Measurements from ENCODE around the gene NEK6.

Gene NEK6

GRCh38 chr9:124354346-124355038 lies 96.7 kb downstream of the NEK6 start:
- Histone ChIP-seq H3K36me3 (ENCODE audit: control insufficient read depth, insufficient read depth, low read length) (peaks cover 25% of the 10 kb centered on the region), H3K4me1 (ENCODE audit: control insufficient read depth, insufficient read depth, low read length) (no peaks in the 10 kb centered on the region), H3K4me3 (ENCODE audit: low read length) (no peak overlapping the region), H3K9ac (ENCODE audit: low read length) (no peak overlapping the region), H3K9me3 (ENCODE audit: control insufficient read depth, low read length) (no peaks in the 10 kb centered on the region), H3K27me3 (ENCODE audit: control insufficient read depth, insufficient read depth, low read length) (no peaks in the 10 kb centered on the region)

GRCh38 chr9:124355039-124355940 lies 97.5 kb downstream of the NEK6 start:
- H3K4me3 ChIP-seq (ENCODE audit: low read length): no peak overlapping the region
- H3K9me3 ChIP-seq (ENCODE audit: control insufficient read depth, low read length): no peaks in the 10 kb centered on the region
- no peaks in the 10 kb centered on the region for H3K27me3 ChIP-seq (ENCODE audit: control insufficient read depth, insufficient read depth, low read length)
- peaks cover 19% of the 10 kb centered on the region for H3K36me3 ChIP-seq (ENCODE audit: control insufficient read depth, insufficient read depth, low read length)
- no peak overlapping the region for H3K9ac ChIP-seq (ENCODE audit: low read length)
- H3K4me1 ChIP-seq (ENCODE audit: control insufficient read depth, insufficient read depth, low read length): no peaks in the 10 kb centered on the region

GRCh38 chr9:124355941-124356744 lies 98.4 kb downstream of the NEK6 start:
- H3K4me3 ChIP-seq (ENCODE audit: low read length): no peak overlapping the region
- H3K9me3 ChIP-seq (ENCODE audit: control insufficient read depth, low read length): no peaks in the 10 kb centered on the region
- no peak overlapping the region for H3K9ac ChIP-seq (ENCODE audit: low read length)
- H3K36me3 ChIP-seq (ENCODE audit: control insufficient read depth, insufficient read depth, low read length): peaks cover 10% of the 10 kb centered on the region
- H3K4me1 ChIP-seq (ENCODE audit: control insufficient read depth, insufficient read depth, low read length): no peaks in the 10 kb centered on the region
- no peaks in the 10 kb centered on the region for H3K27me3 ChIP-seq (ENCODE audit: control insufficient read depth, insufficient read depth, low read length)

GRCh38 chr9:124356745-124357390 lies 99.1 kb downstream of the NEK6 start:
- H3K4me1 ChIP-seq (ENCODE audit: control insufficient read depth, insufficient read depth, low read length): no peaks in the 10 kb centered on the region
- H3K36me3 ChIP-seq (ENCODE audit: control insufficient read depth, insufficient read depth, low read length): peaks cover 9% of the 10 kb centered on the region
- no peaks in the 10 kb centered on the region for H3K9me3 ChIP-seq (ENCODE audit: control insufficient read depth, low read length)
- no peak overlapping the region for H3K9ac ChIP-seq (ENCODE audit: low read length)
- H3K27me3 ChIP-seq (ENCODE audit: control insufficient read depth, insufficient read depth, low read length): no peaks in the 10 kb centered on the region
- no peak overlapping the region for H3K4me3 ChIP-seq (ENCODE audit: low read length)

DNA sequence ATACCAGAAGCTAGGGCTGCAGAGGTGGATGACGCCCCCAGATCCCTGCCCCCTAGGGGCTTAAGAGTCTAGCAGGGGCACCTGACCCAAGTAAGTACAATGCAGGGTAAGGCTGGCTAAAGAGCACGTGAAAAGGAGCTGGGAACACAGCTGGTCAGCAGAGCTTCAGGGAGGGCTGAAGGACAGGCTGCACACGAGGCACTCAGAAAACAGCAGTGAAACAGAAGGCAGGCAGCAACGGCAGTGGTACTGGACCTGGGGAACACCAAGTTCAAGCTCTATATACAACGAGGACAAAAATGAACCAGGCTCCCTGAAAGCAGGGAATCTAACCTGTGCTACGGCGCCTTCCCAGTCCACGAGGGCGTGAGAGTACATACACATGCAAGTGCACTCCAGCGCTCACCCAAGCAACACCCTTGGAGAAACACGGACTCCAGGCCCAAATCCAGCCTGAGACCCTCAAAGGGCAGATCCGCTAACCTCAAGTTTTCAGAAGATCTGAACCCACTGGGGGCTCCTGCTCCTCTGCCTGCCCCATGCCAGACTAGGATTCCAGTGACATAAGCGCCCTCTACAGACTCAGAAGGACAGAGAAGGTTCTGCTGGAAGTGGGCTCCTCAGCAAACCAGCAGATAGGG lies 100.1 kb downstream of the NEK6 start:
- Histone ChIP-seq H3K27me3 (ENCODE audit: control insufficient read depth, insufficient read depth, low read length) (no peaks in the 10 kb centered on the region), H3K4me1 (ENCODE audit: control insufficient read depth, insufficient read depth, low read length) (no peaks in the 10 kb centered on the region), H3K9ac (ENCODE audit: low read length) (no peak overlapping the region), H3K4me3 (ENCODE audit: low read length) (no peak overlapping the region), H3K36me3 (ENCODE audit: control insufficient read depth, insufficient read depth, low read length) (peaks cover 9% of the 10 kb centered on the region), H3K9me3 (ENCODE audit: control insufficient read depth, low read length) (no peaks in the 10 kb centered on the region)

DNA sequence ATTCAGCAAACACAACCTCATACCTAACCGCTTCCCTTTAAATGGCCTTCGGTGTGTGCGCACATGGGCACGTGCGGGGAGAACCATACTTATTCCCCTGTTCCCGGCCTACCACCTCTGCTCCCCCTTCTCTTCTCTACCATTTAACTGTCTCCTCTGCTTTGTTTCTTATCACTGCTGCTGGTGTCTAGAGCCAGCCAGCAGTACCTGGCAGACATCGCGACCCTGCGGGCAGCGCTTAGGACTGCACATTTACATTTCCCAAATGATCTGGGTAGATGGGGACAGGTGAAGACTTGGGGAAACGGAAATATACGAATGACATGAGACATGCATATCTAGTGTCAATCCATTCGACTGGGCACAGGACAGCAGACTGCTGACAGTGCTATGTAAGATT lies 100.9 kb downstream of the NEK6 start:
- Histone ChIP-seq H3K27me3 (ENCODE audit: control insufficient read depth, insufficient read depth, low read length) (no peaks in the 10 kb centered on the region), H3K4me3 (ENCODE audit: low read length) (no peak overlapping the region), H3K4me1 (ENCODE audit: control insufficient read depth, insufficient read depth, low read length) (no peaks in the 10 kb centered on the region), H3K9ac (ENCODE audit: low read length) (no peak overlapping the region), H3K9me3 (ENCODE audit: control insufficient read depth, low read length) (no peaks in the 10 kb centered on the region), H3K36me3 (ENCODE audit: control insufficient read depth, insufficient read depth, low read length) (peaks cover 9% of the 10 kb centered on the region)

- Histone ChIP-seq H3K4me1 (ENCODE audit: control insufficient read depth, insufficient read depth, low read length) (no peaks in the 10 kb centered on the region), H3K36me3 (ENCODE audit: control insufficient read depth, insufficient read depth, low read length) (peaks cover under 1% of the 10 kb centered on the region), H3K9me3 (ENCODE audit: control insufficient read depth, low read length) (no peaks in the 10 kb centered on the region), H3K9ac (ENCODE audit: low read length) (no peak overlapping the region), H3K27me3 (ENCODE audit: control insufficient read depth, insufficient read depth, low read length) (no peaks in the 10 kb centered on the region), H3K4me3 (ENCODE audit: low read length) (no peak overlapping the region)
Observed at GRCh38 chr9:124359426-124359825, 101.7 kb downstream of the NEK6 start.

DNA sequence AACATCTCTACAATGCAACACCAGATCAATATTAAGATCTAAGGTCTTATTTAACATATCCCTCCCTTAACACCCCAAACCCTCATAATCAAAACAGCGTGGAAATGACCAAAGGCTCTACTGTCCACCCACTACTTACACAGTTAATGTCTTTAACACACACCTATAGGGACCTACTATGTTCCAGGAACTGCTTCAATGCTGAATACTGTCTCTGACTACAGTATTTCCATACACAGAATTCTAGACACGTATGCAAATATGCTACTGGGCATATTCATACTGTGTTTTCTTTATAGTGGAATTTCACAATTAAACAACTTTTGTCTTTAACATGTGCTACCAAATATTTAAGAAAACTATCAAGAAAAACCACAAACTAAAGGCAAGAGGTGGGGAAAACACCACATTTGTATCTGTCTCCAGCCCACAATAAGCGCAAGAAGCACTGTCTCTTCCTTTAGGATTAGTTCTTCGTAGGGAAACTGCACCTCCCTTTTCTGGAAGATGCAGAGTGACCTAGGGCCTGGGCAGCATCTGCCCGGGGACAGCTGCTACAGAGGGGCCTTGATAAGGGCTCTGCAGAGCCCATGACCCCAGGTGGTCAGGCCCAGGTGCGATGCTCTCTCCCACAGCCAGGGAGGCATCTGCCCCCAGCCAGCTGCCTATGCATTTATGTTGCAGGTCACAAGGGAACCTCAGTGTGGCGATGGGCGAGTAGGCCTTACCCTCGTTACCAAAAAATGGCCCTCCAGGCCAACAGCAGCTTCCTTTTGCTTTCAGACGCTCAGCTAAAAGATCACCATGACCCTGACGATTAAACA lies 102.3 kb downstream of the NEK6 start:
- Histone ChIP-seq H3K4me1 (ENCODE audit: control insufficient read depth, insufficient read depth, low read length) (no peaks in the 10 kb centered on the region), H3K36me3 (ENCODE audit: control insufficient read depth, insufficient read depth, low read length) (no peaks in the 10 kb centered on the region), H3K9me3 (ENCODE audit: control insufficient read depth, low read length) (no peaks in the 10 kb centered on the region), H3K27me3 (ENCODE audit: control insufficient read depth, insufficient read depth, low read length) (no peaks in the 10 kb centered on the region), H3K9ac (ENCODE audit: low read length) (no peak overlapping the region), H3K4me3 (ENCODE audit: low read length) (no peak overlapping the region)

DNA sequence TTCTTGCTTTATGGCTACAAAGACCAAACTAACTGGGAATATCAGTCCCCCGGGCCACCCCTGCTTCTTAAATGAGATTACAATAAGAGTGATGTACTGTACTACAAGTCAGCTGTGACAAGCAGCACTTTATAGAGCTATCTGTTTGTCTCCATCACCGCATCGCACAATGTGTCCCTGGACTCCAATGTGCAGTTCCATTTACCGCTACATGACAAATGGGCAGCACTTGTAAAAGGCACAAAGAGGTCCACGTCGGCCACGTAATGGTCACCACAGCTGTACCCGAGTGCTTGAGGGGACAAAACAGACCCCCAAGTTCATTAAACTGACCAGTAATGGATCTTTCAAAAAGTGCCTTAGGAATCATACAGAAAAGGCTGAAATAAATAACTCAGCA lies 103.4 kb downstream of the NEK6 start:
- Histone ChIP-seq H3K4me1 (ENCODE audit: control insufficient read depth, insufficient read depth, low read length) (no peaks in the 10 kb centered on the region), H3K36me3 (ENCODE audit: control insufficient read depth, insufficient read depth, low read length) (no peaks in the 10 kb centered on the region)

GRCh38 chr9:124363326-124364096 lies 105.8 kb downstream of the NEK6 start:
- no peaks in the 10 kb centered on the region for H3K27me3 ChIP-seq (ENCODE audit: control insufficient read depth, insufficient read depth, low read length)
- H3K4me3 ChIP-seq (ENCODE audit: low read length): no peak overlapping the region
- H3K9ac ChIP-seq (ENCODE audit: low read length): no peak overlapping the region
- no peaks in the 10 kb centered on the region for H3K36me3 ChIP-seq (ENCODE audit: control insufficient read depth, insufficient read depth, low read length)
- H3K4me1 ChIP-seq (ENCODE audit: control insufficient read depth, insufficient read depth, low read length): no peaks in the 10 kb centered on the region
- H3K9me3 ChIP-seq (ENCODE audit: control insufficient read depth, low read length): no peaks in the 10 kb centered on the region

More for the DNA sequence above, 103.4 kb downstream of the NEK6 start:
- Histone ChIP-seq H3K9me3 (ENCODE audit: control insufficient read depth, low read length) (no peaks in the 10 kb centered on the region), H3K4me3 (ENCODE audit: low read length) (no peak overlapping the region), H3K27me3 (ENCODE audit: control insufficient read depth, insufficient read depth, low read length) (no peaks in the 10 kb centered on the region), H3K9ac (ENCODE audit: low read length) (no peak overlapping the region)

Data from mucosa of stomach (tissue), 1 donor.